Measurements from ENCODE around the gene HSPBP1. TPM values are rescaled to one million over a fixed set of nuclear protein-coding genes. Genes with fewer than 3 reads are reported as not detected.

The HSPBP1 gene
- total RNA-seq, 4 donors from 2014 or later = 17.9 to 46.7 (median 36.7) TPM

- Histone ChIP-seq H3K4me1 (peaks cover 62% of the 10 kb centered on the region), H3K27me3 (no peaks in the 10 kb centered on the region), H3K27ac (no peak overlapping the region), H3K36me3 (no peaks in the 10 kb centered on the region), H3K4me3 (peak overlapping the region; percentile 96), H3K9me3 (no peaks in the 10 kb centered on the region)
- TF ChIP-seq CTCF (IDR thresholded peaks at IDR 0.05) = no peak
- no peak for TF ChIP-seq POLR2A (IDR thresholded peaks at IDR 0.05)
- no peak for TF ChIP-seq POLR2AphosphoS5 (IDR thresholded peaks at IDR 0.05)
- TF ChIP-seq EP300 (IDR thresholded peaks at IDR 0.05) = no peak
- WGBS = 37% methylated on average over 22 of the region's 22 CpGs
- no peak for DNase-seq (ENCODE audit: low spot score in 2 of 2)
These were observed 23.1 kb downstream of the HSPBP1 start for GRCh38 chr19:55256562-55257460.

GRCh38 chr19:55255618-55256423 lies 24.1 kb downstream of the HSPBP1 start:
- WGBS = 55% methylated on average over 17 of the region's 17 CpGs
- peak in 1 of 2 donors; percentile 59 for DNase-seq (ENCODE audit: low spot score in 2 of 2)

GRCh38 chr19:55254625-55254977 lies 25.3 kb downstream of the HSPBP1 start:
- H3K4me1 ChIP-seq = peaks cover 71% of the 10 kb centered on the region
- DNase-seq (ENCODE audit: low spot score in 2 of 2) = no peak
- TF ChIP-seq POLR2AphosphoS5 (IDR thresholded peaks at IDR 0.05) (no peak), EP300 (IDR thresholded peaks at IDR 0.05) (no peak), CTCF (IDR thresholded peaks at IDR 0.05) (no peak), POLR2A (IDR thresholded peaks at IDR 0.05) (no peak)
- no peaks in the 10 kb centered on the region for H3K27me3 ChIP-seq
- peak overlapping the region; percentile 39 for H3K4me3 ChIP-seq
- H3K36me3 ChIP-seq = no peaks in the 10 kb centered on the region
- H3K9me3 ChIP-seq = no peaks in the 10 kb centered on the region
- peak overlapping the region; percentile 49 for H3K27ac ChIP-seq
- 74% methylated on average over 4 of the region's 6 CpGs for WGBS

More at GRCh38 chr19:55255618-55256423, 24.1 kb downstream of the HSPBP1 start:
- Histone ChIP-seq H3K27me3 (no peaks in the 10 kb centered on the region), H3K9me3 (no peaks in the 10 kb centered on the region), H3K36me3 (no peaks in the 10 kb centered on the region), H3K27ac (peak overlapping the region; percentile 24), H3K4me3 (peak overlapping the region; percentile 96), H3K4me1 (peaks cover 72% of the 10 kb centered on the region)
- no peak for TF ChIP-seq EP300 (IDR thresholded peaks at IDR 0.05)
- no peak for TF ChIP-seq POLR2A (IDR thresholded peaks at IDR 0.05)
- TF ChIP-seq POLR2AphosphoS5 (IDR thresholded peaks at IDR 0.05) = no peak
- no peak for TF ChIP-seq CTCF (IDR thresholded peaks at IDR 0.05)

GRCh38 chr19:55253842-55254624 lies 25.9 kb downstream of the HSPBP1 start:
- Histone ChIP-seq H3K4me1 (peaks cover 74% of the 10 kb centered on the region), H3K9me3 (no peaks in the 10 kb centered on the region), H3K36me3 (no peaks in the 10 kb centered on the region), H3K4me3 (peak overlapping the region; percentile 39), H3K27ac (peak overlapping the region; percentile 49), H3K27me3 (no peaks in the 10 kb centered on the region)
- WGBS = 67% methylated on average over 18 of the region's 23 CpGs
- peak in 1 of 2 donors; percentile 69 for DNase-seq (ENCODE audit: low spot score in 2 of 2)
- TF ChIP-seq POLR2A (IDR thresholded peaks at IDR 0.05) = no peak
- no peak for TF ChIP-seq CTCF (IDR thresholded peaks at IDR 0.05)
- no peak for TF ChIP-seq POLR2AphosphoS5 (IDR thresholded peaks at IDR 0.05)
